ENCODE data around the gene AKAP8L.
"Not testable (repeated sequence)": the region's sequence is repeated elsewhere in the genome, so short reads cannot be mapped to it uniquely, and the experiment has no call there.

AKAP8L gene

GRCh38 chr19:15358918-15359317 lies 59.9 kb downstream of the AKAP8L start:
- DNase-seq (ENCODE audit: insufficient read length, low spot score), result no peak
- no peak for FAIRE-seq
- TF ChIP-seq CTCF (IDR thresholded peaks at IDR 0.05; ENCODE audit: insufficient read depth, missing control alignments), result no peak

- DNase-seq (ENCODE audit: insufficient read length, low spot score) (no peak), FAIRE-seq (no peak)
- TF ChIP-seq CTCF (IDR thresholded peaks at IDR 0.05; ENCODE audit: insufficient read depth, missing control alignments), result no peak
Measured at GRCh38 chr19:15357906-15358305, 60.9 kb downstream of the AKAP8L start.

GRCh38 chr19:15354566-15355296 lies 64.1 kb downstream of the AKAP8L start:
- DNase-seq (ENCODE audit: insufficient read length, low spot score) (no peak), FAIRE-seq (no peak)
- no peak for TF ChIP-seq CTCF (IDR thresholded peaks at IDR 0.05; ENCODE audit: insufficient read depth, missing control alignments)

- no peak for TF ChIP-seq CTCF (IDR thresholded peaks at IDR 0.05; ENCODE audit: insufficient read depth, missing control alignments)
- no peak for DNase-seq (ENCODE audit: insufficient read length, low spot score)
- FAIRE-seq, result no peak
Measured at GRCh38 chr19:15353908-15354307, 64.9 kb downstream of the AKAP8L start.

- FAIRE-seq, result not testable (repeated sequence)
Measured at GRCh38 chr19:15352535-15352934, 66.3 kb downstream of the AKAP8L start.

DNA sequence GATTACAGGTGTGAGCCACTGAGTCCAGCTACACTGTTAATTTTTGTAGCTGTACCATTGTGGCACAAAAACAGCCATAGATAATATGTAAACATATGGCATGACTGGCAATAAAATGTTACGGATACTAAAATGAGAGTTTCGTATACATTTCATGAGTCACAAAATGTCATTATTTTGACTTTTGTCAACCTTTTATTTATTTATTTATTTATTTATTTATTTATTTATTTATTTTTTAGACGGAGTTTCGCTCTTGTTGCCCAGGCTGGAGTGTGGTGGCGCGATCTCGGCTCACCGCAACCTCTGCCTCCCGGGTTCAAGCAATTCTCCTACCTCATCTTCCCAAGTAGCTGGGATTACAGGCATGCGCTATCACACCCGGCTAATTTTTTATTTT lies 77.5 kb downstream of the AKAP8L start:
- FAIRE-seq; DNase-seq (ENCODE audit: insufficient read length, low spot score): not testable (repeated sequence)

More at GRCh38 chr19:15352535-15352934, 66.3 kb downstream of the AKAP8L start:
- not testable (repeated sequence) for DNase-seq (ENCODE audit: insufficient read length, low spot score)

- DNase-seq (ENCODE audit: insufficient read length, low spot score) (no peak), FAIRE-seq (no peak)
- no peak for TF ChIP-seq CTCF (IDR thresholded peaks at IDR 0.05; ENCODE audit: insufficient read depth, missing control alignments)
Measured at GRCh38 chr19:15340086-15340485, 78.7 kb downstream of the AKAP8L start.

DNA sequence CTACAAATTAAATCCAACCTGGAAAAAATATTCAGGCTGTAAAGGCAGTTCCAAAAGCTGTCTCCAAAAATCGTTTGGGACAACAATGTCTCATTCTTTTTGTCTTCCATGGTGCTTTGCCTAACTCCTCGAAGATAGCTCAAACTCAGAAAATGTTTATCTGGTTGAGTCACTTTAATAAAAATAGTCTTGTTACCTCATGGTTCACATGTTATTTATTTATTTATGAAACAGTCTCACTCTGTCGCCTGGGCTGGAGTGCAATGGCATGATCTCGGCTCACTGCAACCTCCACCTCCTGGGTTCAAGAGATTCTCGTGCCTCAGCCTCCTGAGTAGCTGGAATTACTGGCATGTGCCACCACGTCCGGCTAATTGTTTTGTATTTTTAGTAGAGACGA lies 81.6 kb downstream of the AKAP8L start:
- FAIRE-seq (no peak), DNase-seq (ENCODE audit: insufficient read length, low spot score) (no peak)
- no peak for TF ChIP-seq CTCF (IDR thresholded peaks at IDR 0.05; ENCODE audit: insufficient read depth, missing control alignments)

GRCh38 chr19:15335992-15336391 lies 82.8 kb downstream of the AKAP8L start:
- DNase-seq (ENCODE audit: insufficient read length, low spot score); FAIRE-seq: not testable (repeated sequence)
